Myocyte (in vitro differentiated cells): ENCODE data around the gene CLDN20. TPM values are rescaled to one million over a fixed set of nuclear protein-coding genes. Genes with fewer than 3 reads are reported as not detected.
A peak's percentile ranks its signal among the peaks of the same experiment; 100 is the strongest.

Experiments used
- DNase-seq: peaks from one replicate; pipeline ENCODE4 v3.0.0-alpha.2; 2012; ENCODE audit warnings: low read depth
- total RNA-seq: library from RNA; depleted of rRNA; stranded (reverse); fragments of >200 nt; gene quantifications from 2 replicates; pipeline ENCODE4 v1.2.3, GENCODE V29; 2014

Gene CLDN20
- total RNA-seq, 1 donor from 2014 or later: 0.45 TPM

DNA sequence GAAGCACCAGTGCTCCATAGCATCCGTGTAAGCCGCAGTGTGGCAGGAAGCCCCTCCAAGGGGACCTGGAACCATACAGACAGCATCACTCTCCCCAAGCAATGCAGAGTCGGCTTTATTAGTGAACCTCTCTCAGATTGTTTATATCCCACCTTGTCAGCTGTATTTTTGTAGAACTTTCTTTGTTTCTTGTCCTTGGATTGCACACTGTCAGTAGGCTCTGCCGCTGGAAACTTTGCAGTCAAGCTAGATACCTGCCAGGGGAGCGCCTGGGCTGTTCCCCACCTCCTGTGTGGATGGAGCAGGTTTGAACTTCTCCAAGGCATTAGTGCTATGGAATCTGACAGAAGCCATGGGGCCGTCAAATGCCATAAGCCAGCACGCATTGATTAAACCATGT lies 18.6 kb upstream of the CLDN20 start:
- no peak for DNase-seq

DNA sequence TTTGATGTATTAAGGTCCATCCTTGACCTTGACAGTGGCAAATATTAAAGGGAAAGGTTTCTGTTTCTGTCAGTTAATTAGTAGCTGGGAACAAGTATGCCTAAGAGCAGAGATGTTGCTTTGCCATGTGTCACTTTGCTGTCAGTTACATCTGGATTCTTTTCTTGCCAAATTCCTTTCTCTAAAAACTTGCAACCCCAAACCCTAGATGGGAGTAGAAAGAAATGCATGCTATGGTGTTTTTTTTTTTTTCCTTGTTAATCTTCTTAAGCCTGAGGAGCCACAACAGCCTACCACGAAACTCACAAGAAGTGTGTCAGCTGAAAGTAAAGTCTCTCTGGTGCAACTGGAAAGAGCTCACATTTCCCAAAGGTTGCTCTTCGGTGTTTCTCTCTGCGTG lies 18.0 kb upstream of the CLDN20 start:
- DNase-seq: peak; percentile 52

DNA sequence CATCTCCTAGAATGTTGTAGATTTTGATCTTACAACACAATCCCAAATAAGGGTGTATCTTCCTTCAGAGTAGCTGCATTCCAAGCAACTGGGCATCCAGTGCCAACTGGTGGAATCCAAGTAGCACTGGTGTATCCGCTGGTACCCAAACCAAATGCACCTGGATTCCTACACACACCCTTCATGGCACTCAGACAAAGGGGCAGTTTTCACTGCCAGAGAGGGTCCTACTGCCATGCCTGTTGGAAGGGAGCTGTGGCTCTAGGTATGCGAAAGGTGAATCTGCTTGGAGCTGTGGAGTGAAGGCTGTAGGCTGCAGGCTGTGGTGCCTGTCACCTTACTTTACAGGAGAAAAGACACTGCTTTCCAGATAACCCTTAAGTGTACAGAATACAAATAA lies 17.0 kb upstream of the CLDN20 start:
- DNase-seq: no peak

DNA sequence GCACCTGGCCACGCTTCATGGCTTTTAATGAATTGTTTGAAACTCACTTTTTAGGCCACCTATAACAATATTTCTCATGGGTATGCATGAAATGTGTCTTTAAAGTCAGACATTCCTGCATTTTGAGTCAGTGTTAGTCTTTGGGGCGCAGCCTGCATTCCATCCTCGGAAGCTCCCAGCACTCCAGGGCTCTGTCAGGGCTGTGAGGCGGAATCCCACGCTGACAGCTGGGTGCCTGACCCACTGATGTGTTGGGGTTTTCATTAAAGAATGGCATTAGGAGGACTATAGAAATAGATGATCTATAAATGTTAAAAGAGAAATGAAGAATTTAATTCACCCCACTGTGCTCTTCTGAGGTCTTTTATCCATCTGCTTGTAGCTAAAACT lies 16.2 kb upstream of the CLDN20 start:
- peak; percentile 81 for DNase-seq

DNA sequence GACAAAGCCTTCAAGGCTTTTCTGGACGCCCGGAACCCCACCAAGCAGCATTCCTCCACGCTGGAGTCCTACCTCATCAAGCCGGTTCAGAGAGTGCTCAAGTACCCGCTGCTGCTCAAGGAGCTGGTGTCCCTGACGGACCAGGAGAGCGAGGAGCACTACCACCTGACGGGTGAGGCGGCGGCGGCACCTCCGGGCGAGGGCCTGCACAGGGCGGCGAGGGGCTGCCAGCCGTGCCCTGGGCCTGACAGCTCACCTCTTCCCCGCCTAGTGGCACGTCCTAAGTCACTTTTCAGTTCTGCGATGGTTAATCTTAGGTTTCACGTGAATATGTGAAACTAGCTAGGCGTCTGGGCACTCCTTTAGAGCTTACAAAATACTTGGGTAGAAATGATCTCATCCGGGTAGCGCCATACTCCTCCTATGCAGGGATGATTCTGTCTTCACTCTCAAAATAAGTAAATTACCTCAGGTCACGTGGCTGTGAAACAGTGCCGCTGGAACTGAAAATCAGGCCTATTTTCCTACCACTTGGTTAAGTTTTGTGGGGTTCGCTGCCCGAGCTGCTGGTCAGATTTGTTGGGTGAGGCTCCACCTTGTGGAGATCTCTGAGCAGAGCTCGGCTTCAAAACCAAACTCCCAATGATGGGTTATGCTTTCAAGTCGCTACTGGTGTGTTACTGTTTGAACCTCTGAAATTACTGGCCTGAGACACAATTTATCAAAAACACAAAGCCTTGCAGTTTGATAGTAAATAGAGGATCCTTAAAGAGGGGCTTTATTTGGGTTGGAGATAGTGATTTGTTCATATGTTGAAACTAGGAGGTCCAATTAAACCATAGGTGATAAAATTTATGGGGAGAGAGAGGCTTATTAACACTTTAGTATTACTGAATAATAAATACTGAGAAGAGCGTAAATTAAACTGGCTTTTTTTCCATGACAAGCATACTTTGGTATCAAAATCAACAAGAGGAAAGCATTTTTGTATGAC lies 15.5 kb upstream of the CLDN20 start:
- DNase-seq: peak; percentile 82

DNA sequence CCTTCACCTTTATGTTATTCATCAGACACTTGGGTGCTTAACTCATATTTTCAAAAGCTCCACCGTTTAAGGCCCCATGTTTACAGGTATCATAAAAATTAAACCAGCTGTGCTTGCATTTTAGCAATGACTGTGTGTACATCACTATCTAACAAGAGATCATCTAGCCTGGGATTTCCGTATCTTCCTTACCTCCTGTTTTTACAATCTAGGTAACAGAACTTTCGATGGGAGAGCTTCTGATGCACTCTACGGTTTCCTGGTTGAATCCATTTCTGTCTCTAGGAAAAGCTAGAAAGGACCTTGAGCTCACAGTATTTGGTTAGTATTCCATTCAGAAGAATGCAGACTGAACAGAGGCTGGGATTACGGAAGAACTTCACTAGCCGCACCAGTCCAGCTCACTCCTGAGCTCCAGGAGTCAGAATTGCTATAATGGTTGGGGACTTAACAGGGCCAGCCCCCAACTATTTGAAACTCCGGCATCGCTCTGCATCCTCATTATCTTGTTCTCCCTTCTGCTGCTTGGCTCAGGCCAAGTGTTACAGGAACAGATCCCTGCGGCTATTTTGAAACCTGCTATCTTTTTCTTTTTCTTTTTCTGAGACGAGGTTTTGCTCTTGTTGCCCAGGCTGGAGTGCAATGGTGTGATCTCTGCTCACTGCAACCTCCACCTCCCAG lies 13.0 kb upstream of the CLDN20 start:
- DNase-seq: no peak

DNA sequence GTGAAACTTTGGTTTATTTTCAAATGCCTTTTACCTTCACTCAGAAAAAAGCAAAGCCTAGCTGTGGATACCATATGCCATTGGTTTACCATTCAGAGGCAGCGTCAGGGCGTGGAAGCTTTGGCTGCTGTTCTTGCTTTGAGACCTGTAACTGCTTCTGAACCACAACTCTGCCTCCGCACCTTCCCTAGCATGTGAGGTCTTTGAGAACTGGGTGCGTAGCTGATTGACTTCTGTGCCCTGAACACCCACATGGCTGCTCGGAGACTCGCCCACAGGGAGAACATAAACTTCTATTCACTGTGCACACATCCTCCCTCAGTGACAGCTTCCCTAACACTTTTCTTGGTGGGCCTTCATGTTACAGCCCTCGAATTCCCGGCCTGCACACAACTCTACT lies 11.2 kb upstream of the CLDN20 start:
- DNase-seq: no peak

DNA sequence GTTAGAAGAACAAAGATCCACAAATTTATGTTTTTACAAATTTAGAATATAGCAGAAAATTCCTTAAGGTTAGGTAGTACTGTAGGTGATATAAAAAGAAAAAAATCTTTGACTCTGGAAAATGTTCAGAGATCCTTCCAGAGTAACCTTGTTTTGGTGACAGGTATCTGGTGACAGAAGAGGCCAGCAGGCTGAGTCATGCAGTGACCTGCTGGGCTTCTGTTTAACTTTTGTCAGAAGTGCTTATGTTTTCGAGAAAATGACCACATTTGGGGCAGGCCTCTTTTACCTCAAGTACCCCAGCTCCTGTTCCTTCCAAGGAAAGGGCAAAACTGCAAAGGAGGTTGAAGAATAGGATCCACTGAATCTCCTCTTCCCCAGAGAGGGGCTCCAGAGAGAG lies 10.5 kb upstream of the CLDN20 start:
- no peak for DNase-seq

DNA sequence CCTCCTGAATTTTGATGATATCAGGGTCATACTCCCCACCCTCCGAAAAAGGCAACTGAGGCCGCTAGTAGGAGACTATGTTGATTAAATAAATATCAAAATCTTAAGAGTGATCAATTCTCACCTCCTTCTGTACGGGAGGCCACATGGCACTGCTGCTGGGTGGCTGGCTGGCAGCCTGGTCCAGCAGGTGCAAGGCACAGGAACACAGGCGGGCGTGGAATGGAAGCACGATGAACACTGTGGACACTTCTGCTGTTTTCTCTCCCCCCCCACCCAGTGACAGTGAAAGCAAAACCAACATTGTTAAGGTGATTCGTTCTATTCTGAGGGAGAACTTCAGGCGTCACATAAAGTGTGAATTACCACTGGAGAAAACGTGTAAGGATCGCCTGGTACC lies 9.7 kb upstream of the CLDN20 start:
- peak; percentile 61 for DNase-seq

DNA sequence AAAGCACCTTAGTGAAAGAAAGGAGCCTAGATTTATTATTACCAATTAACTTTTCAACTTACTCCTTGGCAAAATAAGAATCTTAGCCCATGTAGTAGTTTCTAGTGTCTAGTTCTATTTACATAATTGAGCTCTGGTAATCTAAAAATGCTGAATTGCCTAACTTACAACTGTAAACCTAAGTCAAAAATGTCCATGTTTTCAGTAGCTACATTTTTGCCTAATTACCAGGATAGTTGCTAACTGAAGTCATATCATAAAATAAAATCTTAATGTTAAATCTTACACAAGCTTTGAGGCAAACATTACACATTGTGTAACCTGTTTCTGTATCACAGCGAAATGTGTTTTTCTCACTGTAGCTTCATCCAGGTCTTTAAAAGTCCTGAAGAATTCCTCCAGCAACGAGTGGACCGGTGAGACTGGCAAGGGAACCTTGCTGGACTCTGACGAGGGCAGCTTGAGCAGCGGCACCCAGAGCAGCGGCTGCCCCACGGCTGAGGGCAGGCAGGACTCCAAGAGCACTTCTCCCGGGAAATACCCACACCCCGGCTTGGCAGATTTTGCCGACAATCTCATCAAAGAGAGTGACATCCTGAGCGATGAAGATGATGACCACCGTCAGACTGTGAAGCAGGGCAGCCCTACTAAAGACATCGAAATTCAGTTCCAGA lies 7.6 kb upstream of the CLDN20 start:
- no peak for DNase-seq

DNA sequence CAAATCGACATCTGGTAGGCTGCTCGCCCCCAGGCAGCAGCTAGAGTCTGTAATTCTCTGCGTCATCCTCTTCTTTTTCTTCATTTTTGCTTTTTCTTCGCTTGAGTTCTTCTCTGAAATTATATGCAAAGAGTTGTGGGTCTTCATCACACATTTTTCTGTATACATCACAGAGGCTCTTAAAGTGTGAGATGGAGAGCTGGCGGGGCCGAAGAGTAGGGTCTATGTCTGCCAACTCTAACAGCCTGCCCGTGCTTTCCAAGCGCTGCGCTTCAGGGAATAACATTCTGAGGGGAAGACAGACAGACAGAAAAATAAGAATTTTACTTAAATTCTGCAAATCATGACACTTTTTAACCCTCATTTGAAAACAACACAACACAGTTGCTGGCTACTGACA lies 6.0 kb upstream of the CLDN20 start:
- no peak for DNase-seq

DNA sequence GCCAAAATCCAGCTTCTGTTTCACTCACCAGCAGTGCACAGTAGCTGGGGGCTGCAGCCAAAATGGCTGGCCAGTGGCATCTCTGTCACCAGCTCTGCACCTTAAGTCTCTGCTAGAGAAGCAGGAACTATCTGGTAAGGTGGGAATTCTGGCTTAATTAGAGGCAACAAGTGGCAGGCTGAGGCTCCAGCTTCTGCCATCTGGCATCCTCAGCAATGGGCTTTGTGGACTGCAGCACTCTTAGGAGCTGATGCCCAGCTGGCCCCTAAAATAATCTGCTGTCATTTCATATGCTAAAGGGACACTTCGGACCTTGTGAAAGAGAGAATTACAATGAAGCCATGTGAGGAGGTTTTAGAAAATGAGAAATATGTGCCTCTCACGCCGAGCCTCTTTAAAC lies 4.6 kb upstream of the CLDN20 start:
- DNase-seq: no peak

DNA sequence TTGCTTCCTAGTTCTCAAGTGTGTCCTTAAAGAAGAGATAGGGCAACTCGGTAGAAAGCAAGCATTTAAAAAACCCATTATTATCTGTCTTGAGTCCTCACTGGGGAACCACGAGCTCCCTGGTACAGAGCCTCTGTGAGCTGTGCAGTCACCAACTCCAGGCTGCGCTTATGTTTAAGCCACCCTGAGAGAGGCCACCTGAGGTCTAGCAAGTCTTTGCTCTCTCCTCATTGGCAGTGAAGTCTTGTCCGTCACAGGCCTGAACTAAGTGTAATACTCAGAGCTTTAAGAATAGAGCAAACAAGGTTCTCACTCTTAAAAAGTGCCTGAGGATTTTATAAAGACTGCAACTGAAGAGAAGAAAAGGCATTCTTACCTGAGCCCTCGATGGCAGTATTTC lies 3.9 kb upstream of the CLDN20 start:
- no peak for DNase-seq

DNA sequence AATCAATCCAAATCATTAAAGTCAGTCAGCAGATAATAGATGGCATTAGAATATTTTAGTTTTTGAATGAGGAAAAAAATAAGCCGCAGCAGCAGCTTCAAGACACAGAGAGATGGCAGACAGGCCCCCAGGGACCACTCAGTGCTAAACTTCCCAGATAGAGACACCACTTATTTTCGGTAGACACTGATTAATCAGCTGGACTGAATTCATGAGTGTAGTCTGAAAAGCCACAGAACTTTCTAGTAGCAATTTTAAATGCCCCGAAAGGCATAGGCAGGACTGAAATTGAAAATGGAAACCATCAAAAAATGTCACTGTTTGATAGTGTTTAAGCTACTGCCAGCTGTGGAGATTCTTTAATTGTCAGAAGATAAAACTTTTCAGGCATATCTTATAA lies 3.1 kb upstream of the CLDN20 start:
- no peak for DNase-seq

DNA sequence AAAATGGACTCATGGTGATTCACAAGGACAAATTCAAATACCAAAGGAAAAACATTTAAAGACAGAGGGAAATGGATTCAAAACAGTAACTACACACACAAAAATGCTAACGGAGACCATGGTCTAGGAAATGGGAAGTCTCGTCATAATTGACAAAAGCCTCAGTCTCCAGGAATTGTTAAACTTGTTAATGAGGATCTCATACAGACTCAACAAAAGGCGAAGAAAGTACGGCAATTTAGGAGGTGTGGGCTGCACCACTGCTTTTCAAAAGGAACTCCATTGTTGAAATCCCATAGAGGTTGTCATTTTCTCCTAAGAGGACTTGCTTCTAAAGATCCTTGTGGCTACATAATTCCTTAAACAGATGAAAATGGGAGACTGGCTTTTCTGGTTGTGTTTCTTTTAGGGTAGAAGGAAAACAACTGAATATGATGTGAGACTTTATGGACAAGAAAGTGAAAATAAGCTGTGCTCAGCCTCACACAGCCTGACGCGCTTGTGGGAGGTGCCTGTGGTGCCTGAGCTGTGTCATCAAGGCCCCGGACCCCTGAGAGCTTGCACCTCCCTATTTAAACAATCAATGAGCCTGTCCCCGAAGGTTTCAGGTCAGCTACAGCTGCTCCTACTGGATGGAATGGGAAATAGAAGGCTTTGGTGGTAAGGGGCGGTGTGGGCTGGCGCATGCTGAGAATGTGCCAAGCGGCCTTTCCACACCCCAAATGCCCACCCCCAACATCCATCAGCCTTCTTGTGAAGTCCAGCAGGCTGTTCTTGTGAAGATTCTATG lies 2.5 kb upstream of the CLDN20 start:
- no peak for DNase-seq

DNA sequence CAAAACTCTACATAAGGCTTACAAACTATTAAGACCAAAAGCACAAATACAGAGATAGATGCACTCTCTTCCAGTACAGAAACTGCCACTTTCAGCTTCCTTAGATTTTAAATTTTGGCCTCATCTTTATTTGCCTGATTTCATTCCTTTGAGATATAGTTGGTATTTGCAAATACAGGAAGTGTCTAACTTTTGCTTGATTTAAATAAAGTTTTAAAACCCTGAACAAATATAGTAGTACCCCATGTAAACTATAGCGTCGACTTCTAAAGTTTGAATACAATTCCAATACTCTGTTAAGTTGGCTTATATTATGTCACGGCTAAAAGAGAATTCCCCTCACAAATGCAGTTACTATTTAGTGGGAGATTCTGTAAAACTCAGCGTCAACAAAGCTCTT lies 1.2 kb upstream of the CLDN20 start:
- DNase-seq: no peak

DNA sequence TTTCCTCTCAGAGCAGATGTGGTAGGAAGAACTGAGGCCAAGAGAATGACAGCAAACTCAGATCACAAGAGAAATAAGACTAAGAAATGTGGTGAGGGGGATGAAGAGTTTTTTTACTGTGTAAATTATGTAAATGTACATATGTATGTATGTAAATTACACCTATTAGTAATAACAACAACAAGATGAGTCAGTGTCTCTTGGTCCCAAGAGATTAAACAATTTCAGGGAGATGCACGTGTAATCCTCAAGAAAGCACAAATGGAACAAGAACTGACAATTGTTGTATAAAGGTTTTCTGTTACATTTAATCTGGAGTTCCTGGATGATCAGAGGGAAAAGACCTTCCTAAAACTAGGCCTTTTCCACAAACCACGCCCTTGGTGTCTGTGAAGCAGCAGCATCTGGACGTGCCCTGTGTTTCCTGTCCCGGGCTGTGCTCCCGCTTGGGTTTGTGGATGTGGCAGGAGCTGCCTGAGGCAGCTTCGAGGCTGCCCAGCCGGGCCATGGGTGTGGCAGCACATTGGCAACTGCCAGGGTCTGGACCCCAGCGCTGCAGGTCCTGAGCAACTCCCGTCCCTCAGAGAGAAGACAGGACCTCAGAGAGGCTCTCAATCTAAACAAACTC lies 994 bp downstream of the CLDN20 start:
- peak; percentile 64 for DNase-seq

DNA sequence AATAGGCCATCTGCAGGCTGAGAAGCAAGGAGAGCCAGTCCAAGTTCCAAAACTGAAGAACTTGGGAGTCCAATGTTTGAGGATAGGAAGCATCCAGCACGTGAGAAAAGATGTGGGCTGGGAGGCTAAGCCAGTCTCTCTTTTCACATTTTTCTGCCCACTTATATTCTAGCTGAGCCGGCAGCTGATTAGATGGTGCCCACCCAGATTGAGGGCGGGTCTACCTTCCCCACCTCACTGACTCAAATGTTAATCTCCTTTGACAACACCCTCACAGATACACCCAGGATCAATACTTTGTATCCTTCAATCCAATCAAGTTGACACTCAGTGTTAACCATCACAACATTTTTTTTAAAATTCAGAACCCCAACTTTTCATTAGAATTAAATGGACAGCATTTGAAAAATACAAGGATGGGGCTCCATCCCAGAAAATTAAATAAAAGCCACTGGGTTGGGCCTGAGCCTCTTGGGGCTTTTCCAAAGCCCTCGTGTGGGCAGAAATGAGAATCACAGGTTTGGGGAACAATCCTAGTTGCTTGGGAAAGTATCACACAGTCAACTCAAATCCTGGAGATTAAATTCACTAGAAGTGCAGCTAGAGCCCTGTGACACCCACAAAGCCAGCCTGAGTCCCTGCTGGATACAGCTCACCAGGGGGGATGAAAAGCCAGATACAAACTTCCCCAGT lies 2.2 kb downstream of the CLDN20 start:
- no peak for DNase-seq

DNA sequence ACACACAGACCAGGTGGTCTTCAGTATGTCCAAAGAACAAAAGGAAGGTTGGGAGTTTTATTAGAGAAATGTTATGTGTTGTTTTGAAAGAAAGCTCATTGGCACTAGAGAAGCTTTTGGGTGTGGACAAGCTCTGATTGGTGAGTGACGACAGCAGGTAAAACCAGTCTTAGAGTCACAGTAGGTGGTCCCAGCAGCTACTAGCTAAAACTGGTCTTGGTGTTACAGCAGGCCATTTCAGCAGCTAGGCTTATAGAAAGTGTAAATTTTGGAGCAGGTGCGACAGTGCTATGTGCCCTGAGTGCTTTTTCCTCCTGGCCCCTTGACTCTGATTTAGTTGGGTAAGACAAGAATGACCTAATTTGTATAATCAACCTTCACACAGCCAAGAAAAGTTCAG lies 3.6 kb downstream of the CLDN20 start:
- no peak for DNase-seq
